ENCODE data around the gene PGGT1B. TPM values are rescaled to one million over a fixed set of nuclear protein-coding genes. Genes with fewer than 3 reads are reported as not detected.

Gene PGGT1B
- total RNA-seq, 1 donor from 2014 or later: 14.1 TPM

- no peaks in the 10 kb centered on the region for H3K9me3 ChIP-seq (ENCODE audit: control insufficient read depth in 3 of 3, low read length in 3 of 3)
- no peak overlapping the region for H3K9ac ChIP-seq (ENCODE audit: low read depth in 1 of 3, low read length in 3 of 3)
- H3K4me1 ChIP-seq (ENCODE audit: control insufficient read depth in 3 of 3, insufficient read depth in 3 of 3, low read length in 3 of 3): no peaks in the 10 kb centered on the region
- H3K27ac ChIP-seq (ENCODE audit: low read depth, low read length): no peak overlapping the region
- H3K27me3 ChIP-seq (ENCODE audit: control insufficient read depth in 3 of 3, insufficient read depth in 3 of 3, low read length in 3 of 3): no peaks in the 10 kb centered on the region
- H3K36me3 ChIP-seq (ENCODE audit: control insufficient read depth in 3 of 3, insufficient read depth in 3 of 3, low read length in 3 of 3): no peaks in the 10 kb centered on the region
- H3K4me3 ChIP-seq (ENCODE audit: low read length in 3 of 3): no peak overlapping the region
Measured at GRCh38 chr5:115191474-115192031, 71.1 kb downstream of the PGGT1B start.

GRCh38 chr5:115190388-115190787 is 72.3 kb downstream of the PGGT1B start:
- no peak overlapping the region for H3K27ac ChIP-seq (ENCODE audit: low read depth, low read length)
- H3K36me3 ChIP-seq (ENCODE audit: control insufficient read depth in 3 of 3, insufficient read depth in 3 of 3, low read length in 3 of 3): no peaks in the 10 kb centered on the region
- H3K4me1 ChIP-seq (ENCODE audit: control insufficient read depth in 3 of 3, insufficient read depth in 3 of 3, low read length in 3 of 3): no peaks in the 10 kb centered on the region
- no peak overlapping the region for H3K4me3 ChIP-seq (ENCODE audit: low read length in 3 of 3)
- H3K27me3 ChIP-seq (ENCODE audit: control insufficient read depth in 3 of 3, insufficient read depth in 3 of 3, low read length in 3 of 3): peaks cover 0 to 3% (median 0%) of the 10 kb centered on the region in 3 donors
- no peak overlapping the region for H3K9ac ChIP-seq (ENCODE audit: low read depth in 1 of 3, low read length in 3 of 3)
- H3K9me3 ChIP-seq (ENCODE audit: control insufficient read depth in 3 of 3, low read length in 3 of 3): no peaks in the 10 kb centered on the region

GRCh38 chr5:115189866-115190265 is 72.8 kb downstream of the PGGT1B start:
- Histone ChIP-seq H3K9ac (ENCODE audit: low read depth in 1 of 3, low read length in 3 of 3) (no peak overlapping the region), H3K4me3 (ENCODE audit: low read length in 3 of 3) (no peak overlapping the region), H3K36me3 (ENCODE audit: control insufficient read depth in 3 of 3, insufficient read depth in 3 of 3, low read length in 3 of 3) (no peaks in the 10 kb centered on the region), H3K4me1 (ENCODE audit: control insufficient read depth in 3 of 3, insufficient read depth in 3 of 3, low read length in 3 of 3) (no peaks in the 10 kb centered on the region), H3K9me3 (ENCODE audit: control insufficient read depth in 3 of 3, low read length in 3 of 3) (no peaks in the 10 kb centered on the region), H3K27ac (ENCODE audit: low read depth, low read length) (no peak overlapping the region), H3K27me3 (ENCODE audit: control insufficient read depth in 3 of 3, insufficient read depth in 3 of 3, low read length in 3 of 3) (peaks cover 0 to 3% (median 0%) of the 10 kb centered on the region in 3 donors)

DNA sequence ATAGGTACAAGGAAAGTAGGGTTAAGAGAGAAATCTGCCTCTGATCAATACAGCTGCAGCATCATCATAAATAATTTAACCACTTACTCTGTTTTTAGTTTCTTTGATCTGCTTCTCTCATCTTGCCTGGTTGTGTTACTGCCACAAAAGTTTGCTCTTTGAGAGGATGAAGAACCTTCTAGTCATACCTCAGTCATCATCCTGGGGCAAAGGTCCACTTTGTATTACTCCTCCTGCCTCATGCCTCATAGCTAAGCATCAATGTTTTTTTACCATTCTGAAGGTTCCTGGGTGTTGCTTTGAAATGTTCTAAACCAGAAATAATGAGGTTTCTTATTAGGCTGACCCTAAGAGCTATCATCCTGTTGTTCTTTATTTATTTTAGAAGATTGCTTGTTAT is 75.9 kb downstream of the PGGT1B start:
- no peaks in the 10 kb centered on the region for H3K9me3 ChIP-seq (ENCODE audit: control insufficient read depth in 3 of 3, low read length in 3 of 3)
- H3K9ac ChIP-seq (ENCODE audit: low read depth in 1 of 3, low read length in 3 of 3): no peak overlapping the region
- no peak overlapping the region for H3K27ac ChIP-seq (ENCODE audit: low read depth, low read length)
- no peak overlapping the region for H3K4me3 ChIP-seq (ENCODE audit: low read length in 3 of 3)
- peaks cover 9 to 20% (median 18%) of the 10 kb centered on the region in 3 donors for H3K27me3 ChIP-seq (ENCODE audit: control insufficient read depth in 3 of 3, insufficient read depth in 3 of 3, low read length in 3 of 3)
- no peaks in the 10 kb centered on the region for H3K36me3 ChIP-seq (ENCODE audit: control insufficient read depth in 3 of 3, insufficient read depth in 3 of 3, low read length in 3 of 3)
- H3K4me1 ChIP-seq (ENCODE audit: control insufficient read depth in 3 of 3, insufficient read depth in 3 of 3, low read length in 3 of 3): no peaks in the 10 kb centered on the region

DNA sequence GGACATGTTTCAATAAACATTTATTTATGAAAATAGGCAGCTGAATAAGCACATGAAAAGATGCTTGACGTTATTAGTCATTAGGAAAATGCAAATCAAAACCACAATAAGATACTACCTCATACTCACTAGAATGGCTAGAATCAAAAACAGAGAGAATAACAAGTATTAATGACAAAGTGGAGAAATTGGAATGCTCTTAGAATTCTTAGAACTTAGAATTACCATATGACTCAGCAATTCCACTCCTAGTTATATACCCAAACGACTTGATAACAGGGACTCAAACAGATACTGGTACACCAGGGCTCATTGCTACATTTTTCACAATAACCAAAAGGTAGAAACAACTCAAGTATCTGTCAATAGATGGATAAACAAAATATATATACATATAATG is 77.9 kb downstream of the PGGT1B start:
- Histone ChIP-seq H3K4me1 (ENCODE audit: control insufficient read depth in 3 of 3, insufficient read depth in 3 of 3, low read length in 3 of 3) (peaks cover 2 to 6% (median 6%) of the 10 kb centered on the region in 3 donors), H3K27me3 (ENCODE audit: control insufficient read depth in 3 of 3, insufficient read depth in 3 of 3, low read length in 3 of 3) (peaks cover 30 to 39% (median 38%) of the 10 kb centered on the region in 3 donors), H3K4me3 (ENCODE audit: low read length in 3 of 3) (no peak overlapping the region), H3K9me3 (ENCODE audit: control insufficient read depth in 3 of 3, low read length in 3 of 3) (no peaks in the 10 kb centered on the region), H3K27ac (ENCODE audit: low read depth, low read length) (no peak overlapping the region), H3K36me3 (ENCODE audit: control insufficient read depth in 3 of 3, insufficient read depth in 3 of 3, low read length in 3 of 3) (no peaks in the 10 kb centered on the region), H3K9ac (ENCODE audit: low read depth in 1 of 3, low read length in 3 of 3) (no peak overlapping the region)

- no peak overlapping the region for H3K9ac ChIP-seq (ENCODE audit: low read depth in 1 of 3, low read length in 3 of 3)
- H3K4me1 ChIP-seq (ENCODE audit: control insufficient read depth in 3 of 3, insufficient read depth in 3 of 3, low read length in 3 of 3): peaks cover 7 to 13% (median 12%) of the 10 kb centered on the region in 3 donors
- peaks cover 49 to 57% (median 51%) of the 10 kb centered on the region in 3 donors for H3K27me3 ChIP-seq (ENCODE audit: control insufficient read depth in 3 of 3, insufficient read depth in 3 of 3, low read length in 3 of 3)
- no peak overlapping the region for H3K27ac ChIP-seq (ENCODE audit: low read depth, low read length)
- H3K4me3 ChIP-seq (ENCODE audit: low read length in 3 of 3): no peak overlapping the region
- no peaks in the 10 kb centered on the region for H3K36me3 ChIP-seq (ENCODE audit: control insufficient read depth in 3 of 3, insufficient read depth in 3 of 3, low read length in 3 of 3)
- H3K9me3 ChIP-seq (ENCODE audit: control insufficient read depth in 3 of 3, low read length in 3 of 3): no peaks in the 10 kb centered on the region
Measured at GRCh38 chr5:115181757-115182156, 80.9 kb downstream of the PGGT1B start.

GRCh38 chr5:115180165-115180709 is 82.4 kb downstream of the PGGT1B start:
- H3K27me3 ChIP-seq (ENCODE audit: control insufficient read depth in 3 of 3, insufficient read depth in 3 of 3, low read length in 3 of 3): peaks cover 49 to 54% (median 51%) of the 10 kb centered on the region in 3 donors

GRCh38 chr5:115179394-115180164 is 83.1 kb downstream of the PGGT1B start:
- H3K9ac ChIP-seq (ENCODE audit: low read depth in 1 of 3, low read length in 3 of 3): peak overlapping the region in 1 of 3 donors; percentile 58
- H3K4me3 ChIP-seq (ENCODE audit: low read length in 3 of 3): peak overlapping the region; percentile 61 to 65 (median 63)
- H3K27me3 ChIP-seq (ENCODE audit: control insufficient read depth in 3 of 3, insufficient read depth in 3 of 3, low read length in 3 of 3): peaks cover 49 to 52% (median 51%) of the 10 kb centered on the region in 3 donors

More at GRCh38 chr5:115180165-115180709, 82.4 kb downstream of the PGGT1B start:
- H3K4me3 ChIP-seq (ENCODE audit: low read length in 3 of 3): peak overlapping the region; percentile 61 to 65 (median 63)
- peaks cover 7 to 13% (median 12%) of the 10 kb centered on the region in 3 donors for H3K4me1 ChIP-seq (ENCODE audit: control insufficient read depth in 3 of 3, insufficient read depth in 3 of 3, low read length in 3 of 3)
- H3K9me3 ChIP-seq (ENCODE audit: control insufficient read depth in 3 of 3, low read length in 3 of 3): no peaks in the 10 kb centered on the region
- H3K9ac ChIP-seq (ENCODE audit: low read depth in 1 of 3, low read length in 3 of 3): peak overlapping the region in 1 of 3 donors; percentile 58
- H3K27ac ChIP-seq (ENCODE audit: low read depth, low read length): no peak overlapping the region
- H3K36me3 ChIP-seq (ENCODE audit: control insufficient read depth in 3 of 3, insufficient read depth in 3 of 3, low read length in 3 of 3): no peaks in the 10 kb centered on the region

GRCh38 chr5:115179030-115179393 is 83.7 kb downstream of the PGGT1B start:
- Histone ChIP-seq H3K9ac (ENCODE audit: low read depth in 1 of 3, low read length in 3 of 3) (no peak overlapping the region), H3K4me1 (ENCODE audit: control insufficient read depth in 3 of 3, insufficient read depth in 3 of 3, low read length in 3 of 3) (peaks cover 7 to 13% (median 12%) of the 10 kb centered on the region in 3 donors), H3K27me3 (ENCODE audit: control insufficient read depth in 3 of 3, insufficient read depth in 3 of 3, low read length in 3 of 3) (peaks cover 46 to 49% (median 47%) of the 10 kb centered on the region in 3 donors), H3K36me3 (ENCODE audit: control insufficient read depth in 3 of 3, insufficient read depth in 3 of 3, low read length in 3 of 3) (no peaks in the 10 kb centered on the region), H3K27ac (ENCODE audit: low read depth, low read length) (no peak overlapping the region), H3K4me3 (ENCODE audit: low read length in 3 of 3) (peak overlapping the region in 1 of 3 donors; percentile 65), H3K9me3 (ENCODE audit: control insufficient read depth in 3 of 3, low read length in 3 of 3) (no peaks in the 10 kb centered on the region)

More at GRCh38 chr5:115179394-115180164, 83.1 kb downstream of the PGGT1B start:
- H3K9me3 ChIP-seq (ENCODE audit: control insufficient read depth in 3 of 3, low read length in 3 of 3): no peaks in the 10 kb centered on the region
- H3K27ac ChIP-seq (ENCODE audit: low read depth, low read length): no peak overlapping the region
- H3K36me3 ChIP-seq (ENCODE audit: control insufficient read depth in 3 of 3, insufficient read depth in 3 of 3, low read length in 3 of 3): no peaks in the 10 kb centered on the region
- H3K4me1 ChIP-seq (ENCODE audit: control insufficient read depth in 3 of 3, insufficient read depth in 3 of 3, low read length in 3 of 3): peaks cover 7 to 13% (median 12%) of the 10 kb centered on the region in 3 donors

Data from skeletal muscle tissue (tissue), 4 donors.